Tongue (tissue), 1 donor: ENCODE measurements around the gene RHOXF2B. TPM values are rescaled to one million over a fixed set of nuclear protein-coding genes. Genes with fewer than 3 reads are reported as not detected.

Experiments used
- total RNA-seq: library from RNA; depleted of rRNA; stranded (reverse); fragments of >200 nt; gene quantifications from one replicate; pipeline ENCODE4 v1.2.3, GENCODE V29; 2014

RHOXF2B gene
- total RNA-seq, 1 donor from 2014 or later = not detected

Other genes starting within 250 kb of the RHOXF2B start
- 1.8 TPM for gene UPF3B, start 224.7 kb downstream of the RHOXF2B start, total RNA-seq
- 13.2 TPM for gene RNF113A, start 206.0 kb downstream of the RHOXF2B start, total RNA-seq
- gene NDUFA1, start 205.9 kb downstream of the RHOXF2B start, total RNA-seq = 47.7 TPM
- 0.41 TPM for gene AKAP14, start 181.8 kb downstream of the RHOXF2B start, total RNA-seq
- 5.9 TPM for gene NKAP, start 133.9 kb downstream of the RHOXF2B start, total RNA-seq
- gene RHOXF1, start 38.2 kb upstream of the RHOXF2B start, total RNA-seq = not detected
- gene RHOXF2, start 80.9 kb upstream of the RHOXF2B start, total RNA-seq = not detected
- gene ZBTB33, start 173.1 kb upstream of the RHOXF2B start, total RNA-seq = 25.2 TPM
- gene TMEM255A, start 233.8 kb upstream of the RHOXF2B start, total RNA-seq = 6.7 TPM